ENCODE results near the gene POLR3H. TPM values are rescaled to one million over a fixed set of nuclear protein-coding genes. Genes with fewer than 3 reads are reported as not detected.

POLR3H gene
- total RNA-seq, 1 experiment from 2014 or later = 13.2 TPM

GRCh38 chr22:41488596-41489385, 55.5 kb downstream of the POLR3H start:
- H3K4me1 ChIP-seq (ENCODE audit: low read length) = peaks cover 80% of the 10 kb centered on the region
- H3K27me3 ChIP-seq (ENCODE audit: low read length) = no peaks in the 10 kb centered on the region
- H3K36me3 ChIP-seq (ENCODE audit: insufficient read depth, low read length) = no peaks in the 10 kb centered on the region
- H3K9ac ChIP-seq (ENCODE audit: low read length) = peak overlapping the region; percentile 6; the same call in 1 of the 2 replicates
- H4K20me1 ChIP-seq (ENCODE audit: insufficient read depth, low read depth, low read length) = no peaks in the 10 kb centered on the region
- no peak overlapping the region for H2AFZ ChIP-seq (ENCODE audit: low read length)
- H3K79me2 ChIP-seq (ENCODE audit: low read length) = peaks cover 92% of the 10 kb centered on the region
- no peak for DNase-seq
- H3K27ac ChIP-seq (ENCODE audit: low read length) = peak overlapping the region; percentile 74
- no peaks in the 10 kb centered on the region for H3K9me2 ChIP-seq (replicated peaks; ENCODE audit: insufficient read depth, low read length)
- H3K4me2 ChIP-seq (ENCODE audit: low read depth, low read length, poor library complexity, severe bottlenecking) = peak overlapping the region; percentile 40
- no peaks in the 10 kb centered on the region for H3K9me3 ChIP-seq (ENCODE audit: low read length)
- H3K4me3 ChIP-seq (ENCODE audit: low read length) = no peak overlapping the region

GRCh38 chr22:41488076-41488475, 56.2 kb downstream of the POLR3H start:
- no peaks in the 10 kb centered on the region for H3K36me3 ChIP-seq (ENCODE audit: insufficient read depth, low read length)
- peaks cover 92% of the 10 kb centered on the region for H3K79me2 ChIP-seq (ENCODE audit: low read length)
- no peak overlapping the region for H3K4me3 ChIP-seq (ENCODE audit: low read length)
- H3K9ac ChIP-seq (ENCODE audit: low read length) = peak overlapping the region; percentile 6; the same call in 1 of the 2 replicates
- no peaks in the 10 kb centered on the region for H3K9me2 ChIP-seq (replicated peaks; ENCODE audit: insufficient read depth, low read length)
- no peaks in the 10 kb centered on the region for H3K9me3 ChIP-seq (ENCODE audit: low read length)
- H3K27me3 ChIP-seq (ENCODE audit: low read length) = no peaks in the 10 kb centered on the region
- no peak overlapping the region for H2AFZ ChIP-seq (ENCODE audit: low read length)
- DNase-seq = no peak
- peak overlapping the region; percentile 40 for H3K4me2 ChIP-seq (ENCODE audit: low read depth, low read length, poor library complexity, severe bottlenecking)
- H3K4me1 ChIP-seq (ENCODE audit: low read length) = peaks cover 84% of the 10 kb centered on the region
- peak overlapping the region; percentile 74 for H3K27ac ChIP-seq (ENCODE audit: low read length)
- H4K20me1 ChIP-seq (ENCODE audit: insufficient read depth, low read depth, low read length) = no peaks in the 10 kb centered on the region

- Histone ChIP-seq H4K20me1 (ENCODE audit: insufficient read depth, low read depth, low read length) (no peaks in the 10 kb centered on the region), H3K9me3 (ENCODE audit: low read length) (no peaks in the 10 kb centered on the region), H3K36me3 (ENCODE audit: insufficient read depth, low read length) (no peaks in the 10 kb centered on the region), H2AFZ (ENCODE audit: low read length) (no peak overlapping the region), H3K4me1 (ENCODE audit: low read length) (peaks cover 92% of the 10 kb centered on the region), H3K4me2 (ENCODE audit: low read depth, low read length, poor library complexity, severe bottlenecking) (peak overlapping the region; percentile 40), H3K27me3 (ENCODE audit: low read length) (no peaks in the 10 kb centered on the region), H3K9ac (ENCODE audit: low read length) (peak overlapping the region; percentile 42), H3K4me3 (ENCODE audit: low read length) (no peak overlapping the region), H3K79me2 (ENCODE audit: low read length) (peaks cover 92% of the 10 kb centered on the region), H3K27ac (ENCODE audit: low read length) (peak overlapping the region; percentile 74), H3K9me2 (replicated peaks; ENCODE audit: insufficient read depth, low read length) (no peaks in the 10 kb centered on the region)
- no peak for DNase-seq
Observed at GRCh38 chr22:41487037-41487935, 57.0 kb downstream of the POLR3H start.

GRCh38 chr22:41485033-41485432, 59.2 kb downstream of the POLR3H start:
- Histone ChIP-seq H3K9me3 (ENCODE audit: low read length) (no peaks in the 10 kb centered on the region), H3K27ac (ENCODE audit: low read length) (peak overlapping the region; percentile 97), H3K27me3 (ENCODE audit: low read length) (no peaks in the 10 kb centered on the region), H3K4me3 (ENCODE audit: low read length) (no peak overlapping the region), H3K9ac (ENCODE audit: low read length) (no peak overlapping the region), H3K79me2 (ENCODE audit: low read length) (peaks cover 92% of the 10 kb centered on the region), H2AFZ (ENCODE audit: low read length) (no peak overlapping the region), H3K4me1 (ENCODE audit: low read length) (peaks cover 96% of the 10 kb centered on the region), H4K20me1 (ENCODE audit: insufficient read depth, low read depth, low read length) (no peaks in the 10 kb centered on the region; the same call in 1 of the 2 replicates), H3K36me3 (ENCODE audit: insufficient read depth, low read length) (no peaks in the 10 kb centered on the region), H3K4me2 (ENCODE audit: low read depth, low read length, poor library complexity, severe bottlenecking) (peak overlapping the region; percentile 20), H3K9me2 (replicated peaks; ENCODE audit: insufficient read depth, low read length) (no peaks in the 10 kb centered on the region)
- no peak for DNase-seq

GRCh38 chr22:41482319-41482935, 61.8 kb downstream of the POLR3H start:
- Histone ChIP-seq H3K36me3 (ENCODE audit: insufficient read depth, low read length) (no peaks in the 10 kb centered on the region), H3K27ac (ENCODE audit: low read length) (peak overlapping the region; percentile 97), H3K79me2 (ENCODE audit: low read length) (peaks cover 74% of the 10 kb centered on the region), H2AFZ (ENCODE audit: low read length) (no peak overlapping the region), H4K20me1 (ENCODE audit: insufficient read depth, low read depth, low read length) (no peaks in the 10 kb centered on the region; the same call in 1 of the 2 replicates), H3K9me3 (ENCODE audit: low read length) (no peaks in the 10 kb centered on the region), H3K27me3 (ENCODE audit: low read length) (no peaks in the 10 kb centered on the region), H3K4me2 (ENCODE audit: low read depth, low read length, poor library complexity, severe bottlenecking) (peak overlapping the region; percentile 83), H3K4me3 (ENCODE audit: low read length) (peak overlapping the region; percentile 57; the same call in 1 of the 2 replicates), H3K4me1 (ENCODE audit: low read length) (peaks cover 96% of the 10 kb centered on the region), H3K9me2 (replicated peaks; ENCODE audit: insufficient read depth, low read length) (no peaks in the 10 kb centered on the region), H3K9ac (ENCODE audit: low read length) (peak overlapping the region; percentile 66)
- DNase-seq = peak; percentile 70

- H3K4me2 ChIP-seq (ENCODE audit: low read depth, low read length, poor library complexity, severe bottlenecking) = peak overlapping the region; percentile 83
- no peak overlapping the region for H2AFZ ChIP-seq (ENCODE audit: low read length)
- H3K9ac ChIP-seq (ENCODE audit: low read length) = peak overlapping the region; percentile 66
- DNase-seq = no peak
- peaks cover 92% of the 10 kb centered on the region for H3K4me1 ChIP-seq (ENCODE audit: low read length)
- H3K79me2 ChIP-seq (ENCODE audit: low read length) = peaks cover 69% of the 10 kb centered on the region
- no peaks in the 10 kb centered on the region for H3K9me3 ChIP-seq (ENCODE audit: low read length)
- peak overlapping the region; percentile 57; the same call in 1 of the 2 replicates for H3K4me3 ChIP-seq (ENCODE audit: low read length)
- H3K27me3 ChIP-seq (ENCODE audit: low read length) = no peaks in the 10 kb centered on the region
- no peaks in the 10 kb centered on the region; the same call in 1 of the 2 replicates for H4K20me1 ChIP-seq (ENCODE audit: insufficient read depth, low read depth, low read length)
- peak overlapping the region; percentile 97 for H3K27ac ChIP-seq (ENCODE audit: low read length)
- no peaks in the 10 kb centered on the region for H3K9me2 ChIP-seq (replicated peaks; ENCODE audit: insufficient read depth, low read length)
- H3K36me3 ChIP-seq (ENCODE audit: insufficient read depth, low read length) = no peaks in the 10 kb centered on the region
Observed at GRCh38 chr22:41481925-41482318, 62.3 kb downstream of the POLR3H start.

GRCh38 chr22:41481131-41481830, 63.0 kb downstream of the POLR3H start:
- no peaks in the 10 kb centered on the region for H3K36me3 ChIP-seq (ENCODE audit: insufficient read depth, low read length)
- H3K9me3 ChIP-seq (ENCODE audit: low read length) = no peaks in the 10 kb centered on the region
- H3K4me3 ChIP-seq (ENCODE audit: low read length) = peak overlapping the region; percentile 57; the same call in 1 of the 2 replicates
- peak overlapping the region; percentile 83 for H3K4me2 ChIP-seq (ENCODE audit: low read depth, low read length, poor library complexity, severe bottlenecking)
- H3K9ac ChIP-seq (ENCODE audit: low read length) = peak overlapping the region; percentile 66
- H3K27me3 ChIP-seq (ENCODE audit: low read length) = no peaks in the 10 kb centered on the region
- no peak overlapping the region for H2AFZ ChIP-seq (ENCODE audit: low read length)
- peak overlapping the region; percentile 97 for H3K27ac ChIP-seq (ENCODE audit: low read length)
- peaks cover 69% of the 10 kb centered on the region for H3K79me2 ChIP-seq (ENCODE audit: low read length)
- no peak for DNase-seq
- H3K4me1 ChIP-seq (ENCODE audit: low read length) = peaks cover 87% of the 10 kb centered on the region
- H3K9me2 ChIP-seq (replicated peaks; ENCODE audit: insufficient read depth, low read length) = no peaks in the 10 kb centered on the region
- H4K20me1 ChIP-seq (ENCODE audit: insufficient read depth, low read depth, low read length) = no peaks in the 10 kb centered on the region; the same call in 1 of the 2 replicates

All from Karpas-422 (cell line).